ENCODE measurements around the gene IMPACT. TPM values are rescaled to one million over a fixed set of nuclear protein-coding genes. Genes with fewer than 3 reads are reported as not detected.

Gene IMPACT
- total RNA-seq, 1 experiment from 2014 or later, result 36.2 TPM

DNA sequence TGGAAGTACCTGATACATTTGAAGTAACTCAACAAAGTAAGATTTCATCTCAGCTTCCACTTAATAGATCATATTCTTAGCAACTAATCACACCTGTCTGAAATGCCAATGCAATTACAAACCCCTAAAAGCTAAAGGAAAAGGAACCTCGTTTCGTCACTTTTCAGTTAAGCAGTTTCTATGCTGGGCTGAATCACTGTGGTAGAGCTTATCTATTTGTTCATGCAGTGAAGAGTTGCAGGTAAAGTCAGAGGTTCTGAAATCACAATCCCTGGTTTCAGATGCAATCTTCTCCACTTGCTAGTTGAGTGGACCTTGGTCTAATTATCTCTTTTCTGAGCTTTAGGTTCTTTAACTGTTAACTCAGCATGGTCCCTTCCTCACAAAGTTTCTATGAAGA lies 40.3 kb downstream of the IMPACT start:
- ChIA-PET POLR2A (no interaction called here), CTCF (no interaction called here)
- BruUV-seq (replicated peaks), result no TSS peak
- H3K4me3 ChIP-seq (ENCODE audit: low read depth in 2 of 2, low read length in 2 of 2), result no peak overlapping the region
- no peaks in the 10 kb centered on the region for H3K4me1 ChIP-seq (ENCODE audit: control insufficient read depth, insufficient read depth, low read length)
- no peaks in the 10 kb centered on the region for H3K9me3 ChIP-seq (ENCODE audit: control insufficient read depth, insufficient read depth, low read depth, low read length)
- no peak for DNase-seq (ENCODE audit: low read depth, low spot score)
- intact Hi-C loops (cut with micrococcal nuclease; ENCODE audit: unreplicated experiment) (loop anchor here (10.0 kb wide), 1 partner anchor 102 kb away; no protein-coding TSS in a partner anchor), in situ Hi-C loops (cut with HindIII; ENCODE audit: low pct_unique_long_range_greater_than_20kb, low sequenced_read_pairs) (no loop called here)
- TF ChIP-seq SIN3A (IDR thresholded peaks at IDR 0.05; ENCODE audit: borderline replicate concordance, insufficient read depth, low read depth, low read length) (no peak), TCF7L2 (IDR thresholded peaks at IDR 0.05; ENCODE audit: low read depth, low read length) (no peak), POLR2AphosphoS5 (IDR thresholded peaks at IDR 0.05; ENCODE audit: low read depth, low read length) (no peak), CTCF (IDR thresholded peaks at IDR 0.05) (no peak), REST (IDR thresholded peaks at IDR 0.05; ENCODE audit: insufficient read depth in 1 of 2, low read depth in 2 of 2, low read length in 1 of 2) (no peak)
- H3K27me3 ChIP-seq (ENCODE audit: control insufficient read depth, insufficient read depth, low read length), result no peaks in the 10 kb centered on the region
- H3K36me3 ChIP-seq (ENCODE audit: control insufficient read depth, insufficient read depth, low read length), result no peaks in the 10 kb centered on the region
- no peak for ATAC-seq
- H3K27ac ChIP-seq (ENCODE audit: low read length), result no peak overlapping the region

- Histone ChIP-seq H3K27me3 (ENCODE audit: control insufficient read depth, insufficient read depth, low read length) (no peaks in the 10 kb centered on the region), H3K9me3 (ENCODE audit: control insufficient read depth, insufficient read depth, low read depth, low read length) (no peaks in the 10 kb centered on the region), H3K36me3 (ENCODE audit: control insufficient read depth, insufficient read depth, low read length) (no peaks in the 10 kb centered on the region), H3K27ac (ENCODE audit: low read length) (no peak overlapping the region), H3K4me1 (ENCODE audit: control insufficient read depth, insufficient read depth, low read length) (no peaks in the 10 kb centered on the region), H3K4me3 (ENCODE audit: low read depth in 2 of 2, low read length in 2 of 2) (no peak overlapping the region)
- POLR2A ChIA-PET, result no interaction called here
- no peak for ATAC-seq
- in situ Hi-C loops (cut with HindIII; ENCODE audit: low pct_unique_long_range_greater_than_20kb, low sequenced_read_pairs) (no loop called here), intact Hi-C loops (cut with micrococcal nuclease; ENCODE audit: unreplicated experiment) (no loop called here)
- no TSS peak for BruUV-seq (replicated peaks)
- no peak for TF ChIP-seq SIN3A (IDR thresholded peaks at IDR 0.05; ENCODE audit: borderline replicate concordance, insufficient read depth, low read depth, low read length)
- TF ChIP-seq POLR2AphosphoS5 (IDR thresholded peaks at IDR 0.05; ENCODE audit: low read depth, low read length), result no peak
- no peak for TF ChIP-seq REST (IDR thresholded peaks at IDR 0.05; ENCODE audit: insufficient read depth in 1 of 2, low read depth in 2 of 2, low read length in 1 of 2)
- TF ChIP-seq CTCF (IDR thresholded peaks at IDR 0.05), result no peak
- TF ChIP-seq TCF7L2 (IDR thresholded peaks at IDR 0.05; ENCODE audit: low read depth, low read length), result no peak
- no peak for DNase-seq (ENCODE audit: low read depth, low spot score)
- CTCF ChIA-PET, result interaction anchor here (0.6 kb wide), 1 partner anchor 23 kb away, joined by 3 read pairs; no protein-coding TSS in a partner anchor
Measured at GRCh38 chr18:24470022-24470618, 43.6 kb downstream of the IMPACT start.

Measured in Panc1 (cell line).